Measurements from ENCODE around the gene FHL5. TPM values are rescaled to one million over a fixed set of nuclear protein-coding genes. Genes with fewer than 3 reads are reported as not detected.

FHL5 gene

Small RNA genes lying within 50 kb of the gene (small RNA-seq; reads per million reads assigned to genes)
- gene RNU4-70P (ENCODE audit: low read depth), result not detected
